MM.1S (cell line): ENCODE results near the gene SCO2.
A peak's percentile ranks its signal among the peaks of the same experiment; 100 is the strongest.

Experiments
- DNase-seq: peaks from one replicate; pipeline ENCODE4 v3.0.0-alpha.2; 2015
- H2AFZ ChIP-seq: fragments of 300-600 bp; sonication (generic); 2 replicates; pipeline ENCODE4 v1.6.0; 2016; ENCODE audit warnings: antibody characterized with exemption, low read length
- H3F3A ChIP-seq: fragments of 300-600 bp; sonication (generic); 2 replicates; pipeline ENCODE4 v1.6.1; 2016; ENCODE audit warnings: mild to moderate bottlenecking, antibody characterized with exemption, low read length, moderate library complexity, mixed read lengths; ENCODE audit not compliant: insufficient read depth
- H3K27ac ChIP-seq: fragments of 300-600 bp; sonication (generic); 2 replicates; pipeline ENCODE4 v1.5.1; 2016; ENCODE audit warnings: mild to moderate bottlenecking, low read length
- H3K27me3 ChIP-seq: fragments of 300-600 bp; sonication (generic); replicated peaks from 2 replicates; pipeline ENCODE4 v1.6.0; 2016; ENCODE audit warnings: low read length; ENCODE audit not compliant: insufficient read depth
- H3K36me3 ChIP-seq: fragments of 300-600 bp; sonication (generic); replicated peaks from 2 replicates; pipeline ENCODE4 v1.6.1; 2016; ENCODE audit warnings: mild to moderate bottlenecking, low read length, mixed read lengths; ENCODE audit not compliant: insufficient read depth
- H3K4me1 ChIP-seq: fragments of 300-600 bp; sonication (generic); 2 replicates; pipeline ENCODE4 v1.6.1; 2016; ENCODE audit warnings: low read length, mixed read lengths
- H3K4me2 ChIP-seq: fragments of 300-600 bp; sonication (generic); 2 replicates; pipeline ENCODE4 v1.6.0; 2016; ENCODE audit warnings: low read depth, low read length
- H3K4me3 ChIP-seq: fragments of 300-600 bp; sonication (generic); 2 replicates; pipeline ENCODE4 v1.5.1; 2016; ENCODE audit warnings: low read length, mixed read lengths
- H3K79me2 ChIP-seq: fragments of 300-600 bp; sonication (generic); 2 replicates; pipeline ENCODE4 v1.6.1; 2016; ENCODE audit warnings: mixed run types, low read length, mixed read lengths
- H3K9ac ChIP-seq: fragments of 300-600 bp; sonication (generic); 2 replicates; pipeline ENCODE4 v1.6.1; 2016; ENCODE audit warnings: low read length, mixed read lengths
- H3K9me2 ChIP-seq: fragments of 300-600 bp; sonication (generic); replicated peaks from 2 replicates; pipeline ENCODE4 v1.6.1; 2016; ENCODE audit warnings: mild to moderate bottlenecking, low read length, mixed read lengths; ENCODE audit not compliant: insufficient read depth
- H3K9me3 ChIP-seq: fragments of 300-600 bp; sonication (generic); replicated peaks from 2 replicates; pipeline ENCODE4 v1.6.1; 2016; ENCODE audit warnings: mild to moderate bottlenecking, low read length, mixed read lengths; ENCODE audit not compliant: insufficient read depth
- H4K20me1 ChIP-seq: fragments of 300-600 bp; sonication (generic); 2 replicates; pipeline ENCODE4 v1.6.1; 2016; ENCODE audit warnings: mild to moderate bottlenecking, low read length, moderate library complexity, mixed read lengths; ENCODE audit not compliant: insufficient read depth
- CTCF ChIP-seq: fragments of 300-600 bp; sonication (generic); IDR thresholded peaks from 2 replicates; pipeline ENCODE4 v1.5.1; 2016; ENCODE audit warnings: antibody characterized with exemption, low read length, mixed read lengths
- EZH2 ChIP-seq: fragments of 300-600 bp; sonication (generic); optimal IDR thresholded peaks from 2 replicates; pipeline ENCODE3; 2017; ENCODE audit warnings: low read depth, mild to moderate bottlenecking, antibody characterized with exemption, low read length, mixed read lengths
- EZH2phosphoT487 ChIP-seq: fragments of 300-600 bp; sonication (generic); IDR thresholded peaks from 2 replicates; pipeline ENCODE4 v1.6.1; 2018; ENCODE audit warnings: antibody characterized with exemption, low read length

Gene SCO2

GRCh38 chr22:50522806-50523438 lies 2.5 kb downstream of the SCO2 start:
- Histone ChIP-seq H3K36me3 (no peaks in the 10 kb centered on the region), H3K4me1 (peaks cover 18% of the 10 kb centered on the region), H2AFZ (no peak overlapping the region), H3K9ac (no peak overlapping the region), H3K4me3 (no peak overlapping the region), H4K20me1 (no peaks in the 10 kb centered on the region), H3K27me3 (no peaks in the 10 kb centered on the region), H3K79me2 (peaks cover 43% of the 10 kb centered on the region), H3K27ac (no peak overlapping the region), H3F3A (peaks cover 20% of the 10 kb centered on the region; the same call in 1 of the 2 replicates), H3K4me2 (no peak overlapping the region), H3K9me3 (no peaks in the 10 kb centered on the region), H3K9me2 (no peaks in the 10 kb centered on the region)
- TF ChIP-seq EZH2phosphoT487 (no peak), EZH2 (no peak), CTCF (no peak)
- no peak for DNase-seq

- Histone ChIP-seq H3K9me3 (no peaks in the 10 kb centered on the region), H3K27ac (no peak overlapping the region), H3F3A (peaks cover 14% of the 10 kb centered on the region; the same call in 1 of the 2 replicates), H3K4me3 (no peak overlapping the region), H2AFZ (no peak overlapping the region), H4K20me1 (no peaks in the 10 kb centered on the region), H3K9ac (no peak overlapping the region), H3K36me3 (no peaks in the 10 kb centered on the region), H3K9me2 (no peaks in the 10 kb centered on the region), H3K4me2 (no peak overlapping the region), H3K4me1 (peaks cover 18% of the 10 kb centered on the region), H3K27me3 (no peaks in the 10 kb centered on the region), H3K79me2 (peaks cover 49% of the 10 kb centered on the region)
- DNase-seq = peak; percentile 5
- TF ChIP-seq CTCF (no peak), EZH2 (no peak), EZH2phosphoT487 (no peak)
Measured at GRCh38 chr22:50522208-50522805, 3.1 kb downstream of the SCO2 start.

- 0 out of 2 replicates have a peak, but pooled peaks cover 1% of the 10 kb centered on the region for H3K36me3 ChIP-seq
- no peak overlapping the region for H3K9ac ChIP-seq
Measured at GRCh38 chr22:50521710-50522109, 3.7 kb downstream of the SCO2 start.

More at GRCh38 chr22:50521710-50522109, 3.7 kb downstream of the SCO2 start:
- Histone ChIP-seq H3K9me2 (no peaks in the 10 kb centered on the region), H3K4me1 (peaks cover 17% of the 10 kb centered on the region), H3K27me3 (no peaks in the 10 kb centered on the region), H4K20me1 (no peaks in the 10 kb centered on the region), H3K4me3 (no peak overlapping the region), H3K4me2 (no peak overlapping the region), H3K79me2 (peaks cover 54% of the 10 kb centered on the region), H3F3A (peaks cover 11% of the 10 kb centered on the region; the same call in 1 of the 2 replicates), H3K27ac (no peak overlapping the region), H2AFZ (no peak overlapping the region), H3K9me3 (no peaks in the 10 kb centered on the region)
- TF ChIP-seq EZH2phosphoT487 (no peak), EZH2 (no peak), CTCF (no peak)
- DNase-seq = no peak
